Measurements from ENCODE around the gene CACNG7.

DNA sequence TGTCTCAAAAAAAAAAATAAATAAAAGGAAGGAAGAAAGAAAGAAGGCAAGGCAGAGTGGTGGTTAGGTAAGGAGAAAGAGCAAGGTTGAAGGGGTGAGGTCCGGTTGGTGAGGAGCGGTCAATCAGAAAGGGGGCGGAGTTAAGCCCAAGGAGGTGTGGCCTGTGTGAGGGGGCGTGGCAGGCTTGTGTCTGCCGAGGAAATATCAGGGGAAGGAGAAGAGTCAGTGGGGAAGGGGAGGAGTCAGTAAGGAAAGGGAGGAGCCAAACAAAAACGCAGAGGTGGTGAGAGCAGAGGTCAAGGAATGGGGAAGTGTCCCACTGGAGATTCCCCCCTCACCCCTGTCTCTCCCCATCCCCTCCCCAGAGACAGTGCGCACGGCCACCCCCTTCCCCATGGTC, 5.9 kb downstream of the CACNG7 start:
- TF ChIP-seq POLR2A (IDR thresholded peaks at IDR 0.05) = no peak
- TF ChIP-seq CTCF (IDR thresholded peaks at IDR 0.05) = no peak
- TF ChIP-seq POLR2AphosphoS5 (IDR thresholded peaks at IDR 0.05) = no peak
